Measurements from ENCODE around the gene BTAF1.
"Not testable (repeated sequence)": the region's sequence is repeated elsewhere in the genome, so short reads cannot be mapped to it uniquely, and the experiment has no call there.

Gene BTAF1

DNA sequence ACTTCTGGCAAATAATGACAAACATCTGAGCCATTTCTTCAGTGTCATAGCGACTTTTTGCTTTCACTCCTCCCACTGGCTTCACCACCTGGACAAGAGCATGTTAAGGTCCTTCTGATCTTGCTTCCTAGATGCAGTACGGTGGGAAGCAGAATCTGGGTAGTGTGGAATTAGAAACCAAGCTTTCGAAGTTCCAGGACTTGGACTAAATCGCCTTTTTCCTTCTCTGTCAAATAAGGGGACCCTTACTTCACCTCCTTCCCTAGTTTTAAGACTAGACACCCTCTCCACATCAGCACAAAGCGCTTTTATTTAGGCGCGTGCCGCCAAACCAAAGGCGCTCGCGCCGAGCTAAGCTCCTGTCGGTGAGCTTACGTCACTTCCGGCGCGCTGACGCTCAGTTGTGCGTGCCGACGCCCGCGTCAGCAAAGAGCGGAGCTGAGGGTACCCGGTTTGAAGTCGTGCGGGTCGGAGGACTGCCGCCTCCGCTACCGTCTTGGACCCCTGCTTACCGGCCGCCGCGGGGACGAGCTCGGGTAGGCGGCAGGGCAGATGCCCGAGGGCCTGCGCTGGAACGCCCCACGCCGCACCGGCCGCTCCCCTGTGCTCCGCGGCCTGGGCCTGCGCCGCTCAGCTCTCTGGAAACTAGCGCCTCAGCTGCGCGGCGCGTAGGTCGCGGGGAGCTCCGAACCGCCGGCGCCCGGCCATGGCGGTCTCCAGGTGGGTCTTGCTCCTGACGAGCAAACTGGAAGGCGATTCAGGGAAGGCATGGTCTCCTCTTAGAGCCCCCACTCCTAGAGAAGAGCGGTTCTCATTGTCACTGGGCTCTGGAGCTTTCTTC is at the start of gene BTAF1:
BTAF1 (plus strand) TSS at position 400 of the 841 bp plus-strand sequence; CDS start at position 707, 307 bp downstream.
- DNase-seq: peak; percentile 94

- no peak for DNase-seq
Observed at GRCh38 chr10:91875156-91875555, 48.4 kb upstream of the BTAF1 start.

DNA sequence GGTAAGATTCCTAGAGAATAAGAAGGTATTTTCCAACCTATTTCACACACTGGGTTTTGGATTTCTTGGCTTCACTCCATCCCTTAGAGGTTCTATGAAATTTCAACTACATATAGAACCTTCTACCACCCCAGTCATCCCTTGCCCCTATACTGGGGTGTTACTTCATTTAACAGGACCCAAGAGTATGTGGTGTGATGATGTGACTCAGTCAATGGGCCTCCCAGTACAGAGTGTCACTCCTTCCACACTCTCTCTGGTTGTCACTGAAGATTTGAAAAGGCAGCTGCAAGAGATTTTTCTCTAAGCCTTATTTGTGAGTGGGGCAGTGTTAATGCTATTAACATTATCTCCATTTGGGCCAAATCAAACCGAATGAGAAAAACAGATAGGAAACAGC is 47.8 kb upstream of the BTAF1 start:
- DNase-seq: no peak

DNA sequence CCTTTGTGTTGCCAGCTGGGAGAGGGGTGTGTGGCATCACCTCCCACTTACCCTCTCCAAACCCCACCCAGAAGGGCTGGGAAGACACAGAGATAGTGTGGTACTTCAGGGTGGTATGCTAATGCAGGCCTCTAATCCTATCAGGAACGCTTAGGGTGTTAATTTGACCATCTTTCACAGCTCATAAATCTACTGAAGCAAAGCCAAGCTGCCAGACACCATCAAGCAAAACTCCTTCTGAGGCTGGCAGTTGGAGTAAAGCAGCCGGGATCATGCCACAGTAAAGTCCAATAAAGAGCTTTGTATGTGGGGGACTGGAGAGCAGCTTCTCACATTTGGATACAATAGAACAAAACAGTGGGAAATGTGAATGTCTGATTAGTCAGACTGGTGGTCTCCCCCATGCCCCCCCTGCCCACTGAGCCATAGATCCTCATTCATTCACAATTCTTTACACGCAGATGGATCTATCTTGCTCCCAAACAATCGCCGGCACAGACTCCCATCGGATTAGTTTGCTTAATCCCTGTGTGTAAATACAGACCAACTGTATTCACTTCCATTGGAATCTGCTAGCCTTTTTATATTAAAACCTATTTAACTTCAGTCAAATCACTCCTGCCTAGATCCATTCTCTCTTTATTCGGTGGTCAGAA is 43.9 kb upstream of the BTAF1 start:
- DNase-seq: no peak

DNA sequence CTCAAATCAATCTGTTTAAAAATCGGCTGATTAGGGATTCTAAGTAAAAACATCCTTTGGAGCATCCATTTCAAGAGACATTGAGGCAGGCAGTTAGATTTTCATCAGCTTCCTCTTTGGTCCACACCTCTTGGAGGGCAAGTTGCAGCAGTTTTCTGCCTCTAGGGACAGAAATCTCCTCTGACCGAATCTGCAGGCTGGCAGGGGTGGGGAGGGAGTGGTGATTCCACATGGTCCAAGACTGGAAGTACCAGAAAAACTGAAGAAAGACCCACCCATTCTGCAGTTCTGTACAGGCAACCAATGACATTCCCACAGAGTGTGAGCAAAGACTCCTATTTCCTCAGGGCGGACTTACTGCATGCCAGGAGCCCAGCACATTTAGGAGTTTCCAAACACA is 43.3 kb upstream of the BTAF1 start:
- no peak for DNase-seq

- DNase-seq: no peak
Observed at GRCh38 chr10:91883549-91884444, 39.8 kb upstream of the BTAF1 start.

GRCh38 chr10:91884536-91884935 is 39.0 kb upstream of the BTAF1 start:
- DNase-seq: no peak

- no peak for DNase-seq
Observed at GRCh38 chr10:91885362-91886079, 38.0 kb upstream of the BTAF1 start.

- DNase-seq: no peak
Observed at GRCh38 chr10:91886954-91887271, 36.7 kb upstream of the BTAF1 start.

DNA sequence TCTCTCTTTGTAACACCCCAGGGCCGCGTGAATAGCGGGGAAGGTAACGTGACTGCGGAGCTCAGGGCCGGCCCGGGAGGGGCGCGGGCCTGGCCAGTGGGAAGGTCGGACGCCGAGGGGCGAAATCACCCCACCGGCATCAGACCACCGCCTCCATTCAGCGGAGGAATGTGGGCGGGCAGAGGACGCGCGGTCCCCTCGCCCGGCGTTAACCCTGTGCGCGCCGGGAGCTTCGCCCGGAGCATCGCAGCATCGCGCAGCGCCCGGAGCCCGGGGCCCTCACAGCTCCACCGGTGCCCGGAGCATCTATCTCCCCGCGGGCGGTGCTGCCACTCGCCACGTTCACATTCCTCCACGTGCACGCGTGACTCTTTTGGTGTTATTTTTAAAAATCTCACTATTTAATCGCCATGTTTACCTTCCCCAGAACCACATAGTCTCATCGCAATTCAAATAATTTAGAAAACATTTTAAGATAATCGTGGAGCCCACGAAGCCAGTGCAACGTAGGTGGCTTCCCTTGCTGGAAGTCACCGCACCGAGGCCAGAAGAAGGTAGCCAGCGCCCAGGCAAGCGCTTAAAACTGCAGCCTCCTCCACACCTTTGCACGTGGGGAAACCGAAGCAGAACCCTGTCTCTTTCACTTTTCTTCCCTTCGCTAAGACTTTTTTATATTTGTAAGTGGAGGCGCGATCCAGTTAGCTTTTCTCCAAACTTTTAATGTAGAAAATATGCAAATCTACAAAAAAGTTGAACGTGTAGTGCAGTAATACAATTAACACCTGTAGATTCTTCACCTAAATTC is 36.1 kb upstream of the BTAF1 start:
- DNase-seq: no peak

DNA sequence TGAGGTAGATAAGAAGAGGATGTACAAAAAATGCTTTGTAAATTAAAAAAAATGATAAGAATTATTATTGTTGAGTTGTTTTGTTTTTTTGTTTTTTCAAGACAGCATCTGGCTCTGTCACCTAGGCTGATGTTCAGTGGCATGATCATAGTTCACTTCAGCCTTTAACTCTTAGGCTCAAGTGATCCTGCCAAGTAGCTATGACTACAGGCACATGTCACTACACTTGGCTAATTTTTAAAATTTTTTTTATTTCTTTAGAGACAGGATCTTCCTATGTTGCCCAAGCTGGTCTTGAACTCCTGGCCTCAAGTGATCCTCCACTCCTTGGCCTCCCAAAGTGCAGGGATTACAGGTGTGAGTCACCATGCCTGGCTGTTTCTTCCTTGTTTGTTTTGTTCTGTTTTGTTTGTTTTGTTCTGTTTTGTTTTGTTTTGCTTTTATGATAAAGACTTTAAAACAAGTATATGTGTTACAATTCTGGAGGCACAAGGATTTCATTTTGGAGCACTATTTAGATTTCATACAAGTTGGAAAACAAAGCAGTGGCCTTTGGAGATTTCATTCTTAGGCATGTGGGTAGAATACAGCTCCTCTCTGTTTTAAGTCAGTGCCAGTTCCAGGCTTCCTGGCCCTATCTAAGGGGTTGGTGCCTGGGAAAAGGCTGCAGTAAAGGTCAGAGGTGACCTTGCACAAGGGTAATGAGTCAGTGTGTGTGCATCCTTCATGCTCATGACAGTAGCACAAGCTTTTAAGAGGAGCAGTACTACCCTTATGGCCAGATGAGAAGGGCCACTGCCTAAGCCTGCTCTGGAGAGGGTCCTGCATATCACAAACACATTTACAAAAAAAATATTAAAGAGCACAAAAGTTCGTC is 32.2 kb upstream of the BTAF1 start:
- DNase-seq: peak; percentile 65

- no peak for DNase-seq
Observed at GRCh38 chr10:91893051-91893450, 30.5 kb upstream of the BTAF1 start.

DNA sequence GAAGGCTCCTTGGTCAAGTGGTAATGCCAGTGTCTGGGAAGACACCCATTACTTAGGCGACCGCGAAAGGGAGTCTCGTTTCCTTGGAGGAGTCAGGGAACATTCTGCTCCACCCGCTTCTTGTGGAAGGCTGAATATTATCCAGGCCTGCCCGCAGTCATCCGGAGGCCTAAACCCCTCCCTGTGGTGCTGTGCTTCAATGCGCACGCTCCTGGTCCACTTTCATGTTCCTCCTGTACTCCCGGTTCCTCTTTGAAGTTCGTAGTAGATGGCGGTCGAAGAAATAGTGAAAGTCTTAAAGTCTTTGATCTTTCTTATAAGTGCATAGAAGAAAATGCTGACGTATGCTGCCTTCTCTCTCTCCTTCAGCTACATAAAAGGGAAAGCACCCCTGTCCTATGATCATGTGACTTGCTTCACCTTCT is 29.3 kb upstream of the BTAF1 start:
- DNase-seq: not testable (repeated sequence)

DNA sequence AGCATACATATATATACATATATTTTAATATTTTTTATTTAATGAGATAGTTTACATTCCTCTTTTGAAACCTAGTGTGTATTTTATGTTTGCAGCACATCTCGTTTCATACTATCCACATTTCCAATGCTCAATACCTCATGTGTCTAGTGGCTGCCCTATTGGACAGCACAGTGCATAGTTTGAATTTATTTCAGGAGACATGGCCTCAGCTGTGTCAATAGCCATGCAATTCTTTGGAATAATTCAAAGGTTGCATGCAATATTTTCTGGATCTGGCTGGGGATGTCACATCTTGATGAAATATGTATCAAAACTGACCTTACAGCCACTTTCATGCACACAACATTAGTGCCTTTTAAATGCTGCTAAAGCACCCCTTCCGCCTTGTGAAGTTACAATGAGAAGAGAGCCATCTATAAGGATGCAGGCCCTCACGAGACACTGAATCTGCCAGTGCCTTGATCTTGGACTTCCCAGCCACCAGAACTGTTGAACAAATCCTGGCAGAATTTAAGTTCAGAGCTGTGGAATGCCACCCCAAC is 27.3 kb upstream of the BTAF1 start:
- DNase-seq: no peak

DNA sequence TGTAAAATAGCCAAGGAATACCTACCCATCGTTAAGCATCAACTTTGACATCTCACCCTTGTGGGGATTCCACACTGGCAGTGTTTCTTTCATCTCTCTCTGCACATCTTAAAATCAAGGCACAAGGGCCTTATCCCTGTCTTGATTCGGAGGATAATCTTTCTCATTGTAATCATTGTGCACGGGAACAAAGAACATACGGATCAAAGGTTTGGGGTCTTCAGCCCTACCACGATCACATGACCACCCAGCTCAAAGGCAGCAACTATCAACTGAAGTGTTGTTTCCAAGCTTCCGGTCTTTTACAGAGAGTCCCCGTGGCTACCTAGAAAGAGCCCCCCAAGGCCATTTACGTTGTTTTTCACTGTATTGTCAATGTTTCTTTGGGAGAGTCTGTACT is 26.1 kb upstream of the BTAF1 start:
- no peak for DNase-seq

- peak; percentile 92 for DNase-seq
Observed at GRCh38 chr10:91901784-91902677, 21.5 kb upstream of the BTAF1 start.

DNA sequence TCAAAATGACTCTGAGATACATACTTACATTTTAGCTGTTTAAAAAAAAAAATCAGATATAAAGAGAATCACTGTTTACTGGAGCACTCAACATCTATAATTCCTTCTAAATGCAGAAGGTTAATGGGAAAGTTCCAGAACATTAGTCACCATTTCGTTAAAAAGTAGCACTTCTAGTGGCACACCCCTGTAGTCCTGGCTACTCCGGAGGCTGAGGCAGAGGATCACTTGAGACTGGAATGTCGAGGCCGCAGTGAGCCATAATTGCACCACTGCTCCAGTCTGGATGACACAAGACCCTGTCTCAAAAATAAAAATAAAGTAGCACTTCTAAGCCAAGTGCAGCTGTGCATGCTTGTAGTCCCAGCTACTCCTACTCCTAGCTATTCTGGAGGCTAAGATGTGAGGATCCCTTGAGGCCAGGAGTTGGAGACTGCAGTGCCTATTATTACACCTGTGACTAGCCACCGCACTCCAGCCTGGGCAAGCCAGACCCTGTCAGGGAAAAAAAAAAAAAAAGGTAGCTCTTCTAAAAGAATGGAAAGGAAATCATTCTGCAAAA is 16.5 kb upstream of the BTAF1 start:
- DNase-seq: no peak

GRCh38 chr10:91907914-91908336 is 15.6 kb upstream of the BTAF1 start:
- DNase-seq: no peak
